Measurements from ENCODE around the gene BAHD1. TPM values are rescaled to one million over a fixed set of nuclear protein-coding genes. Genes with fewer than 3 reads are reported as not detected.
"Not testable (repeated sequence)": the region's sequence is repeated elsewhere in the genome, so short reads cannot be mapped to it uniquely, and the experiment has no call there.

Gene BAHD1
- total RNA-seq, 1 donor from 2014 or later: 13.6 TPM

- no peak for DNase-seq
Measured at GRCh38 chr15:40445421-40445922, 4.7 kb downstream of the BAHD1 start.

GRCh38 chr15:40446144-40446543 is 5.4 kb downstream of the BAHD1 start:
- DNase-seq: no peak

GRCh38 chr15:40448354-40448753 is 7.6 kb downstream of the BAHD1 start:
- no peak for DNase-seq

- no peak for DNase-seq
Measured at GRCh38 chr15:40449275-40449674, 8.5 kb downstream of the BAHD1 start.

- DNase-seq: no peak
Measured at GRCh38 chr15:40450047-40450446, 9.3 kb downstream of the BAHD1 start.

GRCh38 chr15:40451527-40452158 is 10.9 kb downstream of the BAHD1 start:
- no peak for DNase-seq

GRCh38 chr15:40452296-40453090 is 11.7 kb downstream of the BAHD1 start:
- DNase-seq: no peak

GRCh38 chr15:40453941-40454340 is 13.2 kb downstream of the BAHD1 start:
- DNase-seq: not testable (repeated sequence)

- DNase-seq: no peak
Measured at GRCh38 chr15:40454904-40455391, 14.2 kb downstream of the BAHD1 start.

GRCh38 chr15:40456299-40456712 is 15.6 kb downstream of the BAHD1 start:
- DNase-seq: peak; percentile 25

- no peak for DNase-seq
Measured at GRCh38 chr15:40456738-40457137, 16.0 kb downstream of the BAHD1 start.

GRCh38 chr15:40458495-40459371 is 18.0 kb downstream of the BAHD1 start:
- DNase-seq: no peak

GRCh38 chr15:40459391-40460015 is 18.8 kb downstream of the BAHD1 start:
- no peak for DNase-seq

- no peak for DNase-seq
Measured at GRCh38 chr15:40460404-40460803, 19.7 kb downstream of the BAHD1 start.

GRCh38 chr15:40461958-40462357 is 21.2 kb downstream of the BAHD1 start:
- DNase-seq: no peak

GRCh38 chr15:40463279-40463678 is 22.5 kb downstream of the BAHD1 start:
- no peak for DNase-seq

GRCh38 chr15:40463886-40464545 is 23.3 kb downstream of the BAHD1 start:
- DNase-seq: no peak

GRCh38 chr15:40464595-40465185 is 23.9 kb downstream of the BAHD1 start:
- DNase-seq: no peak

GRCh38 chr15:40465939-40466338 is 25.2 kb downstream of the BAHD1 start:
- DNase-seq: no peak

GRCh38 chr15:40466426-40467260 is 25.9 kb downstream of the BAHD1 start:
- no peak for DNase-seq
